HFFc6 (cell line): ENCODE data around the gene SEBOX. TPM values are rescaled to one million over a fixed set of nuclear protein-coding genes. Genes with fewer than 3 reads are reported as not detected.
A peak's percentile ranks its signal among the peaks of the same experiment; 100 is the strongest.

Experiments
- DNase-seq: peaks from one replicate; pipeline ENCODE4 v3.0.0-alpha.2; 2018
- H3K27ac Mint-ChIP-seq: 2 replicates; pipeline ENCODE4 v1.8.0; 2020; ENCODE audit warnings: mild to moderate bottlenecking, mixed read lengths
- H3K27me3 Mint-ChIP-seq: 2 replicates; pipeline ENCODE4 v1.8.0; 2021; ENCODE audit warnings: mild to moderate bottlenecking, moderate library complexity, mixed read lengths; ENCODE audit not compliant: insufficient read depth
- H3K36me3 Mint-ChIP-seq: 2 replicates; pipeline ENCODE4 v1.8.0; 2021; ENCODE audit warnings: low read depth, mixed read lengths
- H3K4me1 Mint-ChIP-seq: 2 replicates; pipeline ENCODE4 v1.8.0; 2020; ENCODE audit warnings: low read depth, mixed read lengths
- H3K4me3 Mint-ChIP-seq: 2 replicates; pipeline ENCODE4 v1.8.0; 2020; ENCODE audit warnings: mild to moderate bottlenecking, moderate library complexity, mixed read lengths
- H3K9me3 Mint-ChIP-seq: 2 replicates; pipeline ENCODE4 v1.8.0; 2020; ENCODE audit warnings: mild to moderate bottlenecking, mixed read lengths
- total RNA-seq, 6 experiments: library from RNA; stranded (reverse); fragmentation: NEBNext Ultra II Directional; extraction: Animal tissue kit (Norgen Biotek cat#: 25700); gene quantifications; 2 replicates in 1 of 6; 3 replicates in 5 of 6; pipeline ENCODE4 v1.2.3, GENCODE V29; 2021
- TF ChIP-seq, protein P1 (sequence below): fragments of 200-600 bp; sonication (generic); IDR thresholded peaks from 2 replicates; pipeline ENCODE4 v1.5.0; 2021; ENCODE audit warnings: antibody characterized with exemption, mild to moderate bottlenecking

The SEBOX gene
- total RNA-seq, 6 experiments from 2014 or later, result not detected

DNA sequence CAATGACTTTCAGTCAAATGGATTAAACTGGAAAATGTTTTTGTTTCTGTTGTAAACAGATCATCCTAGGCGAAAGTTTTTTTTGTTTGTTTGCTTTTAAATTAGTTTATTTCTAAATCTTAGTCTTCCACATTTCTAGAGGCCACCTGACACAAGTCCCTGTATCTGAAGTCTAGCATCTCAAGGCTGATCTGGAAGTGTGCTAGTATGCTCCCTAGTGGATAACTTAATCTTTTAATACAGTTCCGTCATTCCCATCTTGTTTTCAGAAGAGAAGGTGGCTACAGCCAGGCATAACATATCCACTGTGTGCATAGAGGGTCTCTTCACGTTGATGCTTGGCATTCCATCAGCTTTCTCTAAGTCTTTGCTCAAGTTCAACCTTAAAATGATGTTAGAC, 37.3 kb downstream of the SEBOX start:
- no peak for DNase-seq
- peaks cover 23% of the 10 kb centered on the region; the same call in 1 of the 2 replicates for H3K36me3 Mint-ChIP-seq
- H3K4me1 Mint-ChIP-seq, result peaks cover 25% of the 10 kb centered on the region
- H3K9me3 Mint-ChIP-seq, result no peaks in the 10 kb centered on the region
- no peak overlapping the region for H3K4me3 Mint-ChIP-seq
- TF ChIP-seq, protein P1, sequence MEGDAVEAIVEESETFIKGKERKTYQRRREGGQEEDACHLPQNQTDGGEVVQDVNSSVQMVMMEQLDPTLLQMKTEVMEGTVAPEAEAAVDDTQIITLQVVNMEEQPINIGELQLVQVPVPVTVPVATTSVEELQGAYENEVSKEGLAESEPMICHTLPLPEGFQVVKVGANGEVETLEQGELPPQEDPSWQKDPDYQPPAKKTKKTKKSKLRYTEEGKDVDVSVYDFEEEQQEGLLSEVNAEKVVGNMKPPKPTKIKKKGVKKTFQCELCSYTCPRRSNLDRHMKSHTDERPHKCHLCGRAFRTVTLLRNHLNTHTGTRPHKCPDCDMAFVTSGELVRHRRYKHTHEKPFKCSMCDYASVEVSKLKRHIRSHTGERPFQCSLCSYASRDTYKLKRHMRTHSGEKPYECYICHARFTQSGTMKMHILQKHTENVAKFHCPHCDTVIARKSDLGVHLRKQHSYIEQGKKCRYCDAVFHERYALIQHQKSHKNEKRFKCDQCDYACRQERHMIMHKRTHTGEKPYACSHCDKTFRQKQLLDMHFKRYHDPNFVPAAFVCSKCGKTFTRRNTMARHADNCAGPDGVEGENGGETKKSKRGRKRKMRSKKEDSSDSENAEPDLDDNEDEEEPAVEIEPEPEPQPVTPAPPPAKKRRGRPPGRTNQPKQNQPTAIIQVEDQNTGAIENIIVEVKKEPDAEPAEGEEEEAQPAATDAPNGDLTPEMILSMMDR, result peak; percentile 40; the same call in 1 of the 2 replicates
- peak overlapping the region; percentile 7; the same call in 1 of the 2 replicates for H3K27ac Mint-ChIP-seq
- H3K27me3 Mint-ChIP-seq, result no peaks in the 10 kb centered on the region; the same call in 1 of the 2 replicates

DNA sequence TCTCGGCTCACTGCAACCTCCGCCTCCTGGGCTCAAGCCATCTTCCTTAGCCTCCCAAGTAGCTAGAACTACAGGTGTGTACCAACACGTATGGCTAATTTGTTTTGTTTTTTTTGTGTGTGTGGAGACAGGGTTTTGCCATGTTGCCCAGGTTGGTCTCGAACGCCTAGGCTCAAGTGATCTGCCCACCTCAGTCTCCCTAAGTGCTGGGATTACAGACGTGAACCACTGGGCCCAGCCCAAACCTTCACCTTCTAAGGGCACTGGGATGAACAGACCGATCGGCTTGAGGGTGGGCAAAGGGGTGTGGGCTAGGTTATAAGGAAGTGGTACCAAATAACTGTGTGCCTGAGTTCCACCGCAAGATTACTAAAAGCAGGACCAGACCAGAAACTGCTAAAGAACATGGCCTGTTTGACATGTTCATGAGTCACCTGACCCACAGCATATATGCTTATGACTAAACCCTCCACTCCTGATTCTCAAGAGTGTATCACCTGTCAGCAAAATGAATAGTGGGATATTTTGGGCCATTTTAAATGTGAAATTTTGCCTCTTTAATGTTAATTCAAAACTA, 37.9 kb downstream of the SEBOX start:
- TF ChIP-seq, protein P1, result no peak
- peaks cover 21% of the 10 kb centered on the region for H3K4me1 Mint-ChIP-seq
- no peak for DNase-seq
- no peaks in the 10 kb centered on the region for H3K9me3 Mint-ChIP-seq
- H3K36me3 Mint-ChIP-seq, result peaks cover 23% of the 10 kb centered on the region; the same call in 1 of the 2 replicates
- H3K4me3 Mint-ChIP-seq, result no peak overlapping the region
- H3K27ac Mint-ChIP-seq, result no peak overlapping the region; the same call in 1 of the 2 replicates
- H3K27me3 Mint-ChIP-seq, result no peaks in the 10 kb centered on the region; the same call in 1 of the 2 replicates

DNA sequence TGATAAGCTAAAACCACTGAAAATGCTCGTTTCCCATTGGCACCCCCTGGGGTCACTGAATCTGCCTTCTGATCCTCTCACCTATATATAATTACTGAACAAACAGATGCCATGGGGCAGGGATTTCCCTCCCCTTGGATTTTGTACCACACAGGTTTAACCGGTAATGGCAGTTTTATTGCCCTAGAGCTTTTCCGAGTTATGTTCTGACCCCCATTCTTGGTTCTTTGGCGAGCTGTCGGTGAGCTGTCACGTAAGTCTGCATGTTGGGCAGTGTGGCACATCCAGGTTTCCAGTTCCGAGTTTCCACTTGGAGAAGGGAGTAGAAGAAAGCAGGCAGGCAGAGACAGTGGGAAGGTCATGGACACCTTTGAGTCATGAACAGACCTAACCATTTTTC, 38.9 kb downstream of the SEBOX start:
- DNase-seq, result no peak
- TF ChIP-seq, protein P1, result no peak
- H3K4me1 Mint-ChIP-seq, result peaks cover 21% of the 10 kb centered on the region
- H3K4me3 Mint-ChIP-seq, result no peak overlapping the region
- H3K27me3 Mint-ChIP-seq, result no peaks in the 10 kb centered on the region; the same call in 1 of the 2 replicates
- H3K9me3 Mint-ChIP-seq, result no peaks in the 10 kb centered on the region
- no peak overlapping the region for H3K27ac Mint-ChIP-seq
- peaks cover 23% of the 10 kb centered on the region; the same call in 1 of the 2 replicates for H3K36me3 Mint-ChIP-seq

DNA sequence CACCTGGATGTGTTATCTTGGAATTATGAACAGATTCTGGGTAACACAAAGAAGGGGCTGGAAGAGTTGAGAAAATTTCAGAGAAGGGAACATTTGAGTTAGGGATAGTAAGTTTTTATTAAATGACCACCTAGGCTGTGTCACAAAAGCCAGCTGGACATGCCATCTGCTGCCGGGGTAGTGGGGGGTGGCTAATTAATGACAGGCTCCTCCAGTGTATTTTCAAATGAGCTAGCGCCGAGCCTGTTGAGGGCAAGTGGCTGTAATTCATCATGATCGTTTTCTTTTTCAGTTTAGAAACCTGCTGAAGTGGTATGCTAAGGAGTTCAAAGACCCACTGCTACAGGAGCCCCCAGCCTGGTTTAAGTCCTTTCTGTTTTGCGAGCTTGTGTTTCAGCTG, 39.8 kb downstream of the SEBOX start:
- TF ChIP-seq, protein P1, result no peak
- Mint-ChIP-seq H3K4me1 (peaks cover 29% of the 10 kb centered on the region), H3K4me3 (no peak overlapping the region), H3K27me3 (no peaks in the 10 kb centered on the region; the same call in 1 of the 2 replicates), H3K36me3 (peaks cover 28% of the 10 kb centered on the region; the same call in 1 of the 2 replicates), H3K27ac (no peak overlapping the region), H3K9me3 (no peaks in the 10 kb centered on the region)
- no peak for DNase-seq

DNA sequence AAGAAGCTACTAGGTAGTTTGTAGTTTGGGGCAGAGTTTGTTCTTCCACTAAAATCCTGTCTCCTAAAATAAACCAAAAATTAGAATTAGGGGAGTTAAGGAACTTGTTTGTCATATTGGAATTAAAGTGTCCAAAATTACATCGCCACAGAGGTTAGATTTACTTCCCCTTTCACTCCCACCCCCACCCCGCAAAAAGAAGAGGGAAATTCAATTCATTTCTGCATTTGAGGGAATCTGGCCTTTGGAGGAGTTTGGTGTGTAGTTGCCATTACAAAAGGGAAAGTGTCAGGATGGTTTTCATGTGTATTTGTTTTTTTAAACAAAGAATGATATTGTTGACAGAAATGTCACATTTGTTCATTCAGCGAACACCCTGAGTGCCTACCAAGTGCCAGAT, 40.2 kb downstream of the SEBOX start:
- H3K9me3 Mint-ChIP-seq, result no peaks in the 10 kb centered on the region
- H3K27ac Mint-ChIP-seq, result no peak overlapping the region
- peaks cover 33% of the 10 kb centered on the region for H3K4me1 Mint-ChIP-seq
- no peaks in the 10 kb centered on the region; the same call in 1 of the 2 replicates for H3K27me3 Mint-ChIP-seq
- peaks cover 28% of the 10 kb centered on the region; the same call in 1 of the 2 replicates for H3K36me3 Mint-ChIP-seq
- DNase-seq, result no peak
- H3K4me3 Mint-ChIP-seq, result no peak overlapping the region
- TF ChIP-seq, protein P1, result no peak
